Keratinocyte (primary cell): ENCODE results near the gene LYPD5.

Experiments
- EZH2 ChIP-seq: IDR thresholded peaks from one replicate; pipeline ENCODE4 v1.6.1; 2012; ENCODE audit warnings: inconsistent platforms, mild to moderate bottlenecking, low read length, moderate library complexity
- TF ChIP-seq, protein P1 (sequence below), 3 experiments: IDR thresholded peaks in 1 of 3; conservative IDR thresholded peaks in 1 of 3; optimal IDR thresholded peaks in 1 of 3; 2 replicates in 2 of 3; 3 replicates in 1 of 3; pipeline versions ENCODE3 to v1.5.1; 2011; ENCODE audit warnings: low read length in 3 of 3, mild to moderate bottlenecking in 3 of 3, moderate library complexity in 2 of 3, control low read depth in 1 of 3, inconsistent platforms in 1 of 3; ENCODE audit not compliant: insufficient read depth in 2 of 3; ENCODE audit errors: extremely low read depth in 1 of 3

DNA sequence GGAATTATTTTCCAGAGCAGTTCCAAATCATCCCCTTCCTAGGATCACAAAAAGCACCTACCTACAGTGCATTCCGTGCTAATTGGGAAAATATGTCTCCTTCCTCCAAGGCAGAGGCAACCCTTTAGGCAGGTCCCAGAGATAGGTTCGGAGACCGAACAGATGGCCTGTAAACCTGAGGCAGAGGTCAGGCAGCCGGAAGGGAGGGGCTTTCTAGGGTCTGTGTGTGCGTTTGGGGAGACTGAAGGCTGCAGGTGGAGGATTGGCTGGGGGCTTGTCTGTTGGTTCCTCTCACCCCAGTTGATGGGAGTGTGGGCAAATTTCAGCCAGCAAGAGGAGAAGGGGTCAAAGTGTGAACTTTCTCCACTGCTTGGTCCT lies 28.5 kb downstream of the LYPD5 start:
- no peak for TF ChIP-seq EZH2
- TF ChIP-seq, protein P1, sequence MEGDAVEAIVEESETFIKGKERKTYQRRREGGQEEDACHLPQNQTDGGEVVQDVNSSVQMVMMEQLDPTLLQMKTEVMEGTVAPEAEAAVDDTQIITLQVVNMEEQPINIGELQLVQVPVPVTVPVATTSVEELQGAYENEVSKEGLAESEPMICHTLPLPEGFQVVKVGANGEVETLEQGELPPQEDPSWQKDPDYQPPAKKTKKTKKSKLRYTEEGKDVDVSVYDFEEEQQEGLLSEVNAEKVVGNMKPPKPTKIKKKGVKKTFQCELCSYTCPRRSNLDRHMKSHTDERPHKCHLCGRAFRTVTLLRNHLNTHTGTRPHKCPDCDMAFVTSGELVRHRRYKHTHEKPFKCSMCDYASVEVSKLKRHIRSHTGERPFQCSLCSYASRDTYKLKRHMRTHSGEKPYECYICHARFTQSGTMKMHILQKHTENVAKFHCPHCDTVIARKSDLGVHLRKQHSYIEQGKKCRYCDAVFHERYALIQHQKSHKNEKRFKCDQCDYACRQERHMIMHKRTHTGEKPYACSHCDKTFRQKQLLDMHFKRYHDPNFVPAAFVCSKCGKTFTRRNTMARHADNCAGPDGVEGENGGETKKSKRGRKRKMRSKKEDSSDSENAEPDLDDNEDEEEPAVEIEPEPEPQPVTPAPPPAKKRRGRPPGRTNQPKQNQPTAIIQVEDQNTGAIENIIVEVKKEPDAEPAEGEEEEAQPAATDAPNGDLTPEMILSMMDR (optimal IDR thresholded peaks at IDR 0.05 in 1 of 3, IDR thresholded peaks at IDR 0.05 in 1 of 3, conservative IDR thresholded peaks at IDR 0.05 in 1 of 3; ENCODE audit: extremely low read depth in 1 of 3, insufficient read depth in 2 of 3, low read length in 3 of 3): no peak
